Stimulated activated CD8-positive, alpha-beta memory T cell treated with anti-CD3 and anti-CD28 coated beads, Interleukin-4, amount 100 ng/mL, for 1 hour (primary cell): ENCODE measurements around the gene ROCK2.
"Not testable (repeated sequence)": the region's sequence is repeated elsewhere in the genome, so short reads cannot be mapped to it uniquely, and the experiment has no call there.

Source experiments
- DNase-seq, 2 donors: peaks; one replicate each; pipeline ENCODE4 v3.0.0-alpha.2; 2020; ENCODE audit warnings: low read depth in 2 of 2, low spot score in 1 of 2

The ROCK2 gene

DNA sequence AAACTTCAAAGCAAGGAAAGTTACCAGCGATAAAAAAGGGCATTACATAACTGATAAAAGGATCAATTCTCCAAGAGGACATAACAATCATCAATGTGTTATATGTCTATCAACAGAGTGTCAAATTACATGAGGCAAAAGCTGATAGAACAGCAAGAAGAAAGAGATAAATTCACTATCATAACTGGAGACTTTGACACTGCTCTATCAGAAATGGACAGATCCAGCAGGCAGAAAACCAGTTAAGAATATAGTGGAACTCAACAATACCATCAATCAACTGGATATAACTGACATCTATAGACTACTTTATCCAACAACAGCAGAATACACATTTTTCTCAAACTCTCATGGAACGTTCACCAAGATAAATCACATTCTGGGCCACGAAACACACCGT lies 65.0 kb downstream of the ROCK2 start:
- DNase-seq, result no peak

DNA sequence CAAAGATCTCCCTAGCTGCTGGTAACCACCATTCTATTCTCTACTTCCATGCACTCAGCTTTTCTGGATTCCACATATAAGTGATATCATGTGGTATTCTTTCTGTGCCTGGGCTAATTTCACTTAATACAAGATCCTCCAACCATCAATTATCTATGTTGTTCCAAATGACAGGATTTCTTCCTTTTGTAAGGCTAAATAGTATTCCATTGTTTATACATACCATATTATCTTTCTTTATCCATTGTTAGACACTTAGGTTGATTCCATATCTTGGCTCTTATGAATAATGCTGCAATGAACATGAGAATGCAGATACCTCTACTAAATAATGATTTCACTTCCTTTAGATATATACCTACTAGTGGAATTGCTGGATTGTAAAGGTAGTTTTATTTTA lies 66.2 kb downstream of the ROCK2 start:
- DNase-seq, result no peak

DNA sequence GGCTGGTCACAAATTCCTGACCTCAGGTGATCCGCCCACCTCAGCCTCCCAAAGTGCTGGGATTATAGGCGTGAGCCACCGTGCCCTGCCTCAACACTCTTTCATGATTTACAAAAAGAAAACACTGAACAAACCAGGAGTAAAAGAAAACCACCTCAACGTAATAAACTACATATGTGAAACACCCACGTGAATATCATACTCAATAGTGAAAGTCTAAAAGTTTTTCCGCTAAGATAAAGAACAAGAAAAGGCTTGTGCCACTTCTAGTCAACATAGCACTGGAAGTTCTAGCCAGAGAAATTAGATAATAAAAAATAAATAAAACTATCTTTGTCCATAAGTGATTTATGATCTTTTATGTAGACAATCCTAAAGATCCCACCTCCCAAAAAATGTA lies 68.5 kb downstream of the ROCK2 start:
- DNase-seq, result no peak

DNA sequence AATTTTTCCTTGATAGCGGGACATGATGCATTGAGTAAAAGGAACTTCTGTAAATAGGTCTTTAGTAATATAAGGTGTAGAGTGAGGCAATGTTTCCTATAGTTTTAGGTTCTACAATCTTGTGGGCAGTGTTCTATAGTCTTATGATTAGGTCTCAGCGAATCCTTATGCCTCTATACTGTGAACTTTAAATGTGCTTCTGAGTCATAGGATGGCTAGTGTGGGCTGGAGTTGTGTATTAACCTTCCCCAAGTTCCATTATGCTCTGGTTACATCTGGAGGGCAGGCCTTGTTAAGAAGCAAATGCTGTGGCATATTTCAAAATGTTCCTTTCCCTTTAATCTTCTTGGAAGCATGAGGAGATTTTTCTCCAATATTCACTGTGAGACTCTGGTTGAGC lies 73.5 kb downstream of the ROCK2 start:
- no peak for DNase-seq

DNA sequence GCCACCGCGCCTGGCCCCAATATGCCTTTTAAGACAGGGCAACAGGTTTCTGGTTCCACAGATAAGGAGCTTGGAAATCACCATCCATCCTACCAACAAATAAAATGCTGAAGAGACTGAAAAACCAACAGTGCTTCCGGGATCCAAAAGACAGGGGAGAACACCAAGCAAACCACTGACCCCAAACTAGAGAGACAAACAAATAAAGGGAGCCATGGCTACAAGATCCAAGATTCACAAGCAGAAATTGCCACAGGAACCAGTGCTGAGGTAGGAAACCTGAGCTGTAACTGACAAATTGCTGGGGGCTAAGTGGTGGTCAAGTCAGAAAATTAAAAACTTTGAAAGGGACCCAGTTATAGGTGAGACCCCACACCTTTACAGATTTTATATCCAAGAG lies 76.5 kb downstream of the ROCK2 start:
- no peak for DNase-seq

DNA sequence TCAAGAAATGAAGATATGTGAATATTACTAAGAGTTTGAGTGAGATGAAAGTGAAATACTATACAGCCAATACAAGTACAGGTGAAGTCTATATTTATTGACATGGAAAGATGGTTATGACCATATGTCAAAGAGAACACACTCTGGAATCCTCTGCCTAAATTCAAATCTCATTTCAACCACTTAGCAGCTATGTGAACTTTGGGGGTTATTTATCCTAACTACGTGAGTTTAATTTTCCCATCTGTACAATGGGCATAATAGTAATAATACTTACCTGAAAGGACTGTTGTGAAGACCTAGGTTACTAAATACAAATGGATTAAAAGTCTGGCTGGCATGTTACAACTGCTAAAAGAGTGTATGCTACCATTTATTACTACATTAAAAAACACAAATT lies 79.6 kb downstream of the ROCK2 start:
- no peak for DNase-seq

DNA sequence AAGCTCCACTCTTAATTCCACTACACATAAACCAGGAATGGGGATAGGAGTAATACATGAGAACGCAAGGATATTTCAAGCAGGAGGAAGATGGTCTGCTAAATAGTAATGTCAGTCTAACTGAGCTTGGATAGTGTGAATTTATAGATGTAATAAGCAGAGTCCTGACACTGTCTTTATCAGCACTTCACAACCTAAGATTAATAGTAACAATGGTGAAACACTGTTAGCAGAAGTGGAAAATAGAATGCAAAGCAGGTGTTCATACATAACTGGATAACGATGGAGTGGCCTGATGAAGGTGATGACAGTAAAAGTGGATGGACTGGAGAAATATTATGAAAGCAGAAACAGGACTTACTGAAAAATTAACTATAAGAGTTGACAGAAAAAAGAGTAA lies 80.4 kb downstream of the ROCK2 start:
- no peak for DNase-seq

DNA sequence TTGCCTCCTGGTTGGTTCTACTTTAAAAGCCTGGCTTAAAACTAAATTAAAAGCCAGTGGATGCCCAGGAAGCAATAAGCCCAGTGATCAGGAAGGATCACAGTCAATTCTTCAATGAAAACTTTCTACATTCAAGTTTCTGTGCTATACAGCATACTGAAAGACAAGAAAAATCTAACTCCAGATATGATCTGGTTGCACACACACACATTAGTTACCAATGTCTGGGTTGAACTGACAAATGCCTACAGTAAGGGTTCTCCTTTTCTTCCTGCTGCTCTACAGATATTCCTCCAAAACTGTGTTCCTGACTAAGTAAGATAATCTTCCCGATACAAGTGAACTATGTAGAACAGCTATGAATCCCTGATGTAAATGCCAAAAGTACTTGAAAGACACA lies 81.3 kb downstream of the ROCK2 start:
- no peak for DNase-seq

DNA sequence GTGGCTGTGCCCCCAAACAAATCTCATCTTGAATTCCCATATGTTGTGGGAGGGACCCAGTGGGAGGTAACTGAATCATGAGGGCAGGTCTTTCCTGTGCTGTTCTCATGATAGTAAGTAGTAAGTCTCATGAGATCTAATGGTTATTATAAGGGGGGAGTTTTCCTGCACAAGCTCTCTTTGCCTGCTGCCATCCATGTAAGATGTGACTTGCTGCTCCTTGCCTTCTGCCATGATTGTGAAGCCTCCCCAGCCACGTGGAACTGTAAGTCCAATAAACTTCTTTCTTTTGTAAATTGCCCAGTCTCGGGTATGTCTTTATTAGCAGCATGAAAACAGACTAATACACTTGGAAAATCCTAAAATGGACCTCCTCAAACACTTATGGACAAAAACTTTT lies 82.0 kb downstream of the ROCK2 start:
- DNase-seq, result not testable (repeated sequence)

DNA sequence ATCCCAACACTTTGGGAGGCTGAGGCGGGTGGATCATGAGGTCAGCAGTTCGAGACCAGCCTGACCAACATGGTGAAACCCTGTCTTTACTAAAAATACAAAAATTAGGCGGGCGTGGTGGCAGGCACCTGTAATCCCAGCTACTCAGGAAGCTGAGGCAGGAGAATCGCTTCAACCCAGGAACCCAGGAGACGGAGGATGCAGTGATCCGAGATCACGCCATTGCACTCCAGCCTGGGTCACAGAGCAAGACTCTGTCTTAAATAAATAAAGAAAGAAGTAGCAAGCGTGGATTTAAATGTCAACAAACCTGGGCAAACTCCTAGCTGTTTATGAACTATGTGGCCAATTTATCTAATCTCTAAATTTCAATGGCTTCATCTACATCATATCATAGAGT lies 82.9 kb downstream of the ROCK2 start:
- not testable (repeated sequence) for DNase-seq

DNA sequence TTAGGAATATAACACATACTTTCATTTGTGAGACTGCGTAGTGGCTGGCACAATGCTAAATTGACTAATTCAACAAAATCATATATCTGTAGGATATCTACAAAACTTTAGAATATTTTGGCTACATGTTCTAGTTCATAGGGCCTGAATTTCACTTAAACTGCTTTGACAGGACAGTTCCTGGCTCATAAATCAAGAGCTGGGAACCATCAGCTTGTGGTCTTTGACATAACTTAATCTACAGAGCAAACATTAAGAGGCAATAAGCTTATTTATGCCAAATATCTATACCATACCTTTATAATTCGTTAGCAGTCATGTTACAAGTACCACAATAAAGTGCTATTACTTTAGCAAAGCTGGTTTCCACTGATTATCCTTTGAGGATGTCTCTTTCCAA lies 83.5 kb downstream of the ROCK2 start:
- no peak for DNase-seq

DNA sequence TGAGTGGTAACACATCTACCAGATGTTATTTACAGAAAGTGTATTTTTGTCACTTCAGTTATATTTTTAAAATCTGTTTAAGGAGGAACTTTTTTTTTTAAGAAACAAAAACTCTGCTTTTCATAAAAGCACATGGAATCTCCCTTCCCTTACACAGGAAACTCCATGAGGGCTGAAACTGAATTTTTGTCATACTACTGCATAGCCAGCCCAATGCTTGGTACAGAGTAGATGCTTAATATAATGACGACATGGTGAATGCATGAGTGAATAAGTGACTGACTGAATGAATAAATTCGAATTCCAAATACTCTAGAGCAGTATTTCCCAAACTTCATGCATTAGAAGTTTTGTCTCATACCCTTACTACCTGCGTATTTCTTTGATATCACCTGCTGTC lies 86.5 kb downstream of the ROCK2 start:
- no peak for DNase-seq

DNA sequence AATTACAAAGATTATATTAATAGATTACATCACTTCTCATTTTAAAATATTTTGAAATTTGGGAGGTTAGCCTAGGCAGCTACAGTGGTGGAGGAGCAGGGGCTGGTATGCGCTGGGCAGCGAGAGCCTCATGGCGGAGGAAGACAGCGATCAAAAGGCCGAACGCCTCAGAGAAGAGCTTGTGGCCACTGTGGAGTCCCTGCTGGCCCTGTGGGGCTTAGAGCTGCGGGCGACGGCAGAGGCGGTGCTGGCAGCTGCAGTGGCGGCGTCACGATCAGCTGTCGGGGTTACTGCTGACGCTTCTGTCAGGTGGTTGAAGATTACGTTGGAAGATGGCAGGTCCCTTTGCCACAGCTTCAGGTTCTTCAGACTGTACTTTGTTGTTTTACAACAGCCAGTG lies 87.4 kb downstream of the ROCK2 start:
- no peak for DNase-seq

DNA sequence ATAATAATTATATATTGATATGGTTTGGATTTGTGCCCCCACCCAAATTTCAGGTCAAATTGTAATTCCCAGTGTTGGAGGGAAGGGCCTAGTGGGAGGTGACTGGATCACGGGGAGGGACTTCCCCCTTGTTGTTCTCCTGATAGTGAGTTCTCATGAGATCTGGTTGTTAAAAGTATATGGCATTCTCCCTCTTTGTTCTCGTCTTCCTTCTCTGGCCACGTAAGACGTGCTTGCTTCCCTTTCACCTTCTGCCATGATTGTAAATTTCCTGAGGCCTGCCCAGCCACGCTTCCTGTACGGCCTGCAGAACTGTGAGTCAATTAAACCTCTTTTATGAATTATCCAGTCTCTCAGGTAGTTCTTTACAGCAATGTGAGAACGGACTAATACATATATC lies 88.3 kb downstream of the ROCK2 start:
- DNase-seq, result no peak

DNA sequence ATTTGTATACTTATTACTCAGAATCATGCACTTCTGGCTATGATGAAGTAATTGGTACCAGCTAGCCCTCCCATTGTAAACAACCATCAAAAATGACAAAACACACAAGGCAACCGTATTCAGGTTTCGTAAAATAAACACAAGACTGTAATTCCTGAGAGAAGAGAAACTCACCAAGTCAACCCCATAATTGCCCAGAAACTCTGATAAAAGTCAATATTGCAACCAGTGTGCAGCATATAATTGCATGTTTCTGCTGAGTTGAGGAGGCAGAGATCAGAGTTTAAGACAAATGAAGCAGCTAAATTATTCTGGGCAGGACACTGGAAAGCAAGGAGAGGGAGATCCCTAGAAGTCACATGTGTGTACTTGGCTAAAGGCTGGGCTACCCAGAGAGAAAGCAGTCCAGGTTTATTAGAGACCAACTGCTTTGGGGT lies 90.3 kb downstream of the ROCK2 start:
- DNase-seq, result no peak

DNA sequence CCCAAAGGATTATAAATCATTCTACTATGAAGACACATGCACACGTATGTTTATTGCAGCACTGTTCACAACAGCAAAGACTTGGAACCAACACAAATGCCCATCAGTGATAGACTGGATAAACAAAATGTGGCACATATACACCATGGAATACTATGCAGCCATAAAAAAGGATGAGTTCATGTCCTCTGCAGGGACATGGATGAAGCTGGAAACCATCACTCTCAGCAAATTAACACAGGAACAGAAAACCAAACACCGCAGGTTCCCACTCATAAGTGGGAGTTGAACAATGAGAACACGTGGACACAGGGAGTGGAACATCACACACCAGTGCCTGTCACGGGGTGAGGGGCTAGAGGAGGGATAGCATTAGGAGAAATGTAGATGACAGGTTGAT lies 92.0 kb downstream of the ROCK2 start:
- DNase-seq, result not testable (repeated sequence)

DNA sequence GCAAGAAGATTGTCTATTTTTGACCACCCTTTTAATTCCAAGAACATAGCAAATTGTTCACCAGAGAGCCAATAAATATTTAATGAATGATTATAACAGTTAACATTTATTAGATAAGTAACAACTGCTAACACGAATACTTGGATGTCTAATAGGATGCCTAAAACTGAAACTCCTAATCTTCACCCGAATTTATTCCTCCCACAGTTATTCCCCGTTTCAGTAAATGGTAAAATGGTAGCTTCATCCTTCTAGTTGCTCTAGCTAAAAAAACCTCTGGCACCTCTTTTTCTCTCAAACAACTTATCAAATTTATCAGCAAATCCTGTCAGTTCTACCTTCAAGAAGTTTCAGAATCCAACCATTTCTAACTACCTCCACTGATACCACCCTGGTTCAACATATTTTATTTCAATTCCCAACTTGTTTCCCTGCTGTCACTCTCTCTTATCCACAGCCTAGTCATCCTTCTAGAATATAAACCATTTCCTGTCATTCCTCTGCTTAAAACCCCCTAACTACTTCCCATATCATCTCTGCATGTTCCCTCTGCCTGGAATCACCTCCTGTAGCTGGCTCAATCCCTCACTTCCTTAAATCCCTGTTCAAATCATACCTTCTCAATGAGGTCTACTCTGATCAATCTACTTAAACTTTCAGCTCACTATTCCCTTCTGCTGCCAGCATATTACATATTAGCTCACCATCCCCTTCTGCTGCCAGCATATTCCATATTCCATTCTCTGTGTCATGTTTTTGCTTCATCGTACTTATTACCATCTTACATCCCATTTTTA lies 93.8 kb downstream of the ROCK2 start:
- DNase-seq, result no peak

DNA sequence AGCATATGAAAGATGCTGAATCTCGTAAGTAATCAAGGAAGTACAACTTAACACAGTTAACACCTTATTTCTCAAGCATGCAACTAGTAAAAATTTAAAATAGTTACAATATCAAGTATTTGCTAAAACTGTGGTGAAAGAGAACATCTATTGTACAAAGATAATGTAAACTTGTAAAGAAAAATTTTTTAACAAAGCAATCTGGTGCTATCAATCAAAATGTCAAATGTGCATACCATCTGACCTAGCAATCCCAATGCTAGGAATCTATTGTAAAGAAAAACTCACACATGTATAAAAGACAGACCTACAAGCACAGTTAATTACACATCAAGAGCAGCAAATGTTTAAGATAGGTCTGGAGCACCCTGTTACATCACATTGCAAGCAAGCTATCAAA lies 99.1 kb downstream of the ROCK2 start:
- DNase-seq, result no peak

DNA sequence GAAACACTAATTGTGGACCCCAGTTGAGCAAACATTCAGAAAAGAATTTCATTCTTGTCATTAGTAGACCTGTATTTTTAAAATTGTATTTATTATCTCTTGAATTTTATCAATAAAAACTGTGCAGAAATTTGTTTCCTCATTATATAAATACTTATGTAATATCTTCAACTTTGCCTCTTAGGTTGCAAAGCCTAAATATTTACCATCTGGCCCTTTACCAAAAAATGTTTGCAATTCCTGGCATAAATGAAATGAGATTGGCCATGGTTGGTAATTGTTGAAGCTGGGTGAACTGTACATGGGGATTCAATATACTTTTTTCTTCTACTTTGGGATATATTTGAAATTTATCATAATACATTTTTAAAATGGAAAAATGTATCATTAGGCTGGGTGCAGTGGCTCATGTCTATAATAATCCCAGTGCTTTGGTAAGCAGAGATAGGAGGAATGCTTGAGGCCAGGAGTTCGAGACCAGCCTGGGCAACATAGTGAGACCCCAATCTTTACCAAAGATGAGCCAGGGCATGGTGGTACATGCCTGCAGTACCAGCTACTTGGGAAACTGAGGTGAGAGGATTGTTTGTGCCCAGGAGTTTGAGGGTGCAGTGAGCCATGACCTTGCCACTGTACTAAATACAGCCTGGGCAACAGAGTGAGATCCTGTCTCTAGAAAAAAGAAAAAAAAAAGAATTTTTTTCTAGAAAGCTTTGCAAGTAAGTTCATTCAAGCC lies 100.2 kb downstream of the ROCK2 start:
- DNase-seq, result no peak

DNA sequence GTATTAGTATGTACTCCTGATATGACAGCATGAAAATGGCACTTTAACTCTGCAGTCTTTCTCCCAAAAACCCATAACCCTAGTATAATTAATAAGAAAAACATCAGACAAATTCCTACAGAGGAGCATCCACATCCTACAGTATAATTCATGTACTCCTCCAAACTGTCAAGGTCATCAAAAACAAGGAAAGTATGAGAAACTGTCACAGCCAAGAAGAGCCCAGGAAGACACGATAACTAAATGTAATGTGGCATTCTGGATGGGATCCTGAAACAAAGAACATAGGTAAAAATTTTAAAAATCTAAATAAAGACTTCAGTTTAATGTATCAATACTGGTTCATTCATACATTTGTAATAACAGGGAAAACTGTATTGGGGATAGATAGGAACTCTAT lies 100.9 kb downstream of the ROCK2 start:
- no peak for DNase-seq

DNA sequence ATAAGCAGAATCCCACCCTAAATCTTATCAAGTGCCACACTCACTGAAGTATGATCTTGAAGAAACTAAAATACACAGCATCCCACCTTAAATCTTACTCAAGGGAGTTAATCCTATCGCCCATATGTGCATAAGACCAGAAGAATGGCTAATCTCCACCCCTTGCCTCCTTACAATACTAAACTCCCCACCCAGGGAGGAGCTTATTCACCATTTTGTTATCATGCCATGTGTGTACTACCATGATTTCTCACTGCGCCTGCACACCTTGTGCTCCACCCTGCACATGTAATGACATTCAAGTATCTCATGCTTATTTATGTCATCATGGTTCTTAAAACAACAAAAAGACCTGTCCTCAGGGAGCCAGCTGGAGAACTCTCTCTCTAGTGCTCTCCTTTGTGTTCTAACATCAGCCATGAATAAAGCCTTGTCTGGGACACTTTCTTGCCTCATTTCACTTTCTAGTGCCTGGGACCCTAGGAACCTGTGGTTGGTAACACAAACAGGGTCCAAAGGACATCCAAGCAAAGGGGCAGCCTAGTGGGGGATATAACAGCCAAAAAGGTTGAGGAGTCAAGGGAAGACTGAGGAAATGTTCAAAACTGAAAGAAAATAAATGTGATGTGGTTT lies 101.8 kb downstream of the ROCK2 start:
- no peak for DNase-seq
